Neuronal stem cell (in vitro differentiated cells): Measurements from ENCODE around the gene TERB2.
"Not testable (repeated sequence)": the region's sequence is repeated elsewhere in the genome, so short reads cannot be mapped to it uniquely, and the experiment has no call there.

Experiments used
- DNase-seq: peaks from one replicate; pipeline ENCODE4 v3.0.0-alpha.2; 2013; ENCODE audit warnings: low spot score
- H2AFZ ChIP-seq: one replicate; pipeline ENCODE4 v1.6.1; 2013; ENCODE audit warnings: mild to moderate bottlenecking, low read length, inconsistent platforms
- H2AK5ac ChIP-seq: 2 replicates; pipeline ENCODE4 v1.6.1; 2013; ENCODE audit warnings: low read depth, mild to moderate bottlenecking, inconsistent platforms, low read length, moderate library complexity, mixed read lengths
- H2BK120ac ChIP-seq: 2 replicates; pipeline ENCODE4 v1.6.1; 2013; ENCODE audit warnings: low read depth, mild to moderate bottlenecking, inconsistent platforms, low read length, moderate library complexity, mixed read lengths
- H2BK12ac ChIP-seq: one replicate; pipeline ENCODE4 v1.6.1; 2013; ENCODE audit warnings: low read length, inconsistent platforms
- H2BK15ac ChIP-seq: 2 replicates; pipeline ENCODE4 v1.6.1; 2013; ENCODE audit warnings: mild to moderate bottlenecking, low read length, inconsistent platforms, mixed read lengths
- H2BK5ac ChIP-seq: one replicate; pipeline ENCODE4 v1.6.1; 2013; ENCODE audit warnings: inconsistent platforms, mild to moderate bottlenecking, low read length, moderate library complexity
- H3K14ac ChIP-seq: one replicate; pipeline ENCODE4 v1.6.1; 2013; ENCODE audit warnings: low read length, inconsistent platforms
- H3K18ac ChIP-seq: 2 replicates; pipeline ENCODE4 v1.6.1; 2013; ENCODE audit warnings: low read length, inconsistent platforms
- H3K23ac ChIP-seq: 2 replicates; pipeline ENCODE4 v1.6.1; 2013; ENCODE audit warnings: low read depth, mild to moderate bottlenecking, mixed read lengths, low read length, inconsistent platforms; ENCODE audit not compliant: poor library complexity
- H3K27ac ChIP-seq: replicated peaks from 3 replicates; pipeline ENCODE4 v1.5.1; 2013; ENCODE audit warnings: low read length, inconsistent platforms
- H3K27me3 ChIP-seq, 3 experiments: 2 replicates each; pipeline ENCODE4 v1.6.1; 2013; ENCODE audit warnings: low read length in 3 of 3, mild to moderate bottlenecking in 2 of 3, inconsistent platforms in 1 of 3, low read depth in 1 of 3, mixed read lengths in 1 of 3, moderate library complexity in 1 of 3; ENCODE audit not compliant: control insufficient read depth in 3 of 3, insufficient read depth in 3 of 3
- H3K36me3 ChIP-seq, 2 donors: replicated peaks in 1 of 2; 2 replicates each; pipeline ENCODE4 v1.6.1; 2013; ENCODE audit warnings: low read length in 2 of 2; ENCODE audit not compliant: control insufficient read depth in 2 of 2, insufficient read depth in 2 of 2
- H3K4ac ChIP-seq: 2 replicates; pipeline ENCODE4 v1.6.1; 2013; ENCODE audit warnings: inconsistent platforms, mild to moderate bottlenecking, low read length, moderate library complexity
- H3K4me1 ChIP-seq, 2 donors: 1 replicate in 1 of 2; 2 replicates in 1 of 2; pipeline ENCODE4 v1.6.1; 2013; ENCODE audit warnings: low read length in 2 of 2, low read depth in 1 of 2; ENCODE audit not compliant: control insufficient read depth in 2 of 2, insufficient read depth in 1 of 2
- H3K4me2 ChIP-seq: one replicate; pipeline ENCODE4 v1.6.1; 2013; ENCODE audit warnings: mild to moderate bottlenecking, low read length, inconsistent platforms; ENCODE audit not compliant: insufficient read depth, poor library complexity, severe bottlenecking
- H3K4me3 ChIP-seq, 2 donors: 2 replicates each; pipeline ENCODE4 v1.5.1; 2013; ENCODE audit warnings: low read length in 2 of 2, mild to moderate bottlenecking in 2 of 2, inconsistent platforms in 1 of 2, moderate library complexity in 1 of 2
- H3K79me1 ChIP-seq: one replicate; pipeline ENCODE4 v1.6.1; 2013; ENCODE audit warnings: low read depth, mild to moderate bottlenecking, inconsistent platforms, low read length, moderate library complexity
- H3K9ac ChIP-seq: one replicate; pipeline ENCODE4 v1.6.1; 2013; ENCODE audit warnings: mild to moderate bottlenecking, low read depth, low read length, inconsistent platforms; ENCODE audit not compliant: poor library complexity
- H3K9me3 ChIP-seq, 2 donors: replicated peaks in 1 of 2; 2 replicates each; pipeline versions ENCODE3 to v1.6.1; 2013; ENCODE audit warnings: low read length in 2 of 2, mild to moderate bottlenecking in 2 of 2, inconsistent platforms in 1 of 2, low read depth in 1 of 2, mixed read lengths in 1 of 2, moderate library complexity in 1 of 2; ENCODE audit not compliant: control insufficient read depth in 2 of 2, insufficient read depth in 1 of 2
- H4K8ac ChIP-seq: one replicate; pipeline ENCODE4 v1.6.1; 2013; ENCODE audit warnings: low read depth, mild to moderate bottlenecking, inconsistent platforms, low read length, moderate library complexity
- H4K91ac ChIP-seq: one replicate; pipeline ENCODE4 v1.6.1; 2013; ENCODE audit warnings: low read length, low read depth, mild to moderate bottlenecking, inconsistent platforms; ENCODE audit not compliant: poor library complexity
- WGBS, 2 donors: extraction: QIAGEN DNeasy Blood & Tissue Kit; methylation state at CpG; one replicate each; pipeline ENCODE4 v1.1.7; 2013; ENCODE audit warnings: missing lambda C conversion rate in 2 of 2, mixed read lengths in 1 of 2; ENCODE audit not compliant: insufficient read length in 2 of 2, insufficient replicate concordance in 1 of 2; ENCODE audit errors: extremely low coverage in 2 of 2; 5-methylcytosine and 5-hydroxymethylcytosine counted together

TERB2 gene

GRCh38 chr15:44987711-44988110 is 31.2 kb downstream of the TERB2 start:
- H3K4me1 ChIP-seq, H3K36me3 ChIP-seq, H2BK15ac ChIP-seq, H3K4me3 ChIP-seq, H2BK120ac ChIP-seq, H2AFZ ChIP-seq, H3K79me1 ChIP-seq, H3K9me3 ChIP-seq, H3K14ac ChIP-seq, H3K4ac ChIP-seq, DNase-seq, H4K91ac ChIP-seq, H3K18ac ChIP-seq, H2BK12ac ChIP-seq, H3K9ac ChIP-seq, H3K27ac ChIP-seq, H3K4me2 ChIP-seq, H2AK5ac ChIP-seq, H3K23ac ChIP-seq, H3K27me3 ChIP-seq, H2BK5ac ChIP-seq, H4K8ac ChIP-seq: not testable (repeated sequence)
- no CpG with 5 or more reads among the region's 1 CpG for WGBS, 2 donors

GRCh38 chr15:44988184-44988869 is 31.8 kb downstream of the TERB2 start:
- H3K79me1 ChIP-seq, DNase-seq, H3K27ac ChIP-seq, H3K4ac ChIP-seq, H3K9ac ChIP-seq, H4K8ac ChIP-seq, H4K91ac ChIP-seq, H2AK5ac ChIP-seq, H2BK5ac ChIP-seq, H2BK12ac ChIP-seq, H3K18ac ChIP-seq, H3K4me1 ChIP-seq, H2AFZ ChIP-seq, H3K27me3 ChIP-seq, H3K9me3 ChIP-seq, H2BK120ac ChIP-seq, H3K36me3 ChIP-seq, H3K14ac ChIP-seq, H3K4me2 ChIP-seq, H2BK15ac ChIP-seq, H3K23ac ChIP-seq, H3K4me3 ChIP-seq: not testable (repeated sequence)
- WGBS, 2 donors, result no CpG with 5 or more reads among the region's 3 CpGs

DNA sequence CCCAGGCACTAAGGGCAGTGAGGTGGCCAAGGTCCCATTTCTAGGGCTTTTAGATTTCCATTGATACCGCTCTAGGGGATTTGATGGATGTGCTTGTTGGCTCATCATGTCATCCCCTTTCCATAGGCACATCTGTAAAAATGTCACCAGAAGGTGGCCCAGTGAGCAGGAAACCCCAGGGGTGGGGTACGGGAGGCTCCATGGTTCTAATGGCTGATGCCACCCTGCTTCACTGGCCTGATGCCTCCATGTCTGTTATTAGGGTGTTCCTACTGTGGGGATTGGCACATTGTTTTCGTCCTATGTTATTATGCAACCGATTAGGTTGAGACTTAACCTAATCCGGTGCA is 32.4 kb downstream of the TERB2 start:
- not testable (repeated sequence) for H3K9me3 ChIP-seq

DNA sequence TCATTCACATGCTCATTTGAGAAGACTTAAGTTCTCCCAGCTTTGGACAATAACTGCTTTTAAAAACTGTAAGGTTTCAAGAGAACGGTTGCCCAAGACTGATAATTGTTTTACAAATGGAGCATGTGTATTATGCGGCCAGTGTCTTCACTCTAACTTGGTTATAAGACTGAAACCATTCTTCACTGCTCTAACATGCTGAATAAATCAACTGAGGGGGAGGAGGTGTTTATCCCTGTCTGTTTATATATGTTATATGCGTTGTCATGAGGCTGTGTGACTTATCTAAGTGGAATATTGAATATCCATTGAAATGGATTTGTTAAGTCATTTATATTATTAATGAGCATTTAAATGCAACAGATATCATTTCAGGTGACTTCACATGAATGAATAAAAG is 41.1 kb downstream of the TERB2 start:
- H3K27me3 ChIP-seq, H3K79me1 ChIP-seq, H2AK5ac ChIP-seq, H2AFZ ChIP-seq, DNase-seq, H2BK12ac ChIP-seq, H3K4ac ChIP-seq, H4K8ac ChIP-seq, H3K36me3 ChIP-seq, H3K9ac ChIP-seq, H3K4me3 ChIP-seq, H3K4me1 ChIP-seq, H3K4me2 ChIP-seq, H3K23ac ChIP-seq, H3K27ac ChIP-seq, H2BK120ac ChIP-seq, H3K14ac ChIP-seq, H3K18ac ChIP-seq, H3K9me3 ChIP-seq, H2BK15ac ChIP-seq, H4K91ac ChIP-seq, H2BK5ac ChIP-seq: not testable (repeated sequence)
- no CpG with 5 or more reads among the region's 3 CpGs for WGBS, 2 donors

More for the DNA sequence above, 32.4 kb downstream of the TERB2 start:
- not testable (repeated sequence) for H2BK15ac ChIP-seq, H3K14ac ChIP-seq, H4K91ac ChIP-seq, H2BK12ac ChIP-seq, H2AFZ ChIP-seq, H3K79me1 ChIP-seq, H3K27ac ChIP-seq, H2BK5ac ChIP-seq, H3K36me3 ChIP-seq, H3K4me1 ChIP-seq, H4K8ac ChIP-seq, H3K18ac ChIP-seq, DNase-seq, H2AK5ac ChIP-seq, H3K4me2 ChIP-seq, H3K23ac ChIP-seq, H2BK120ac ChIP-seq, H3K27me3 ChIP-seq, H3K9ac ChIP-seq, H3K4me3 ChIP-seq, H3K4ac ChIP-seq
- no CpG with 5 or more reads among the region's 5 CpGs for WGBS, 2 donors
